ENCODE measurements around the gene NRXN2.

DNA sequence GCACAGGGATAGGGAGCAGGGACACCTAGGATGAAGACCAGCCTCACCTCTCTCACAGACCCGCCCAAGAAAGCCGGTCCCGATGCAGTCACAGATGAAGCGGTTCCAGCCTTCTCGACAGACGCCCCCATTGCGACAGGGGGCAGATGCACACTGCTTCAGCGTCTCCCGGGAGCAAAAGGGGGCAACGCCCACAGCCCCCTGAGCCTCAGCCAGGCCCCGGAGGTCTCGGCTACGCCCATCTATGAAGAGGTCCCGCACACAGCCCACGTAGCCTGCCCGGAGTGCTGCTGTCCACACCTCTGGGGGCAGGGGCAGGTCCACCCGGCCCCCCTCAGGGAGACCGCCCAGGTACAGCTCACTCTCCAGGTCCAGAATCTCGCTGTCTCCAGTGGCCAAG, 62.3 kb downstream of the NRXN2 start:
- no peak for TF ChIP-seq SETDB1 (IDR thresholded peaks at IDR 0.05; ENCODE audit: insufficient read length, low read length)
- TF ChIP-seq, protein P1, sequence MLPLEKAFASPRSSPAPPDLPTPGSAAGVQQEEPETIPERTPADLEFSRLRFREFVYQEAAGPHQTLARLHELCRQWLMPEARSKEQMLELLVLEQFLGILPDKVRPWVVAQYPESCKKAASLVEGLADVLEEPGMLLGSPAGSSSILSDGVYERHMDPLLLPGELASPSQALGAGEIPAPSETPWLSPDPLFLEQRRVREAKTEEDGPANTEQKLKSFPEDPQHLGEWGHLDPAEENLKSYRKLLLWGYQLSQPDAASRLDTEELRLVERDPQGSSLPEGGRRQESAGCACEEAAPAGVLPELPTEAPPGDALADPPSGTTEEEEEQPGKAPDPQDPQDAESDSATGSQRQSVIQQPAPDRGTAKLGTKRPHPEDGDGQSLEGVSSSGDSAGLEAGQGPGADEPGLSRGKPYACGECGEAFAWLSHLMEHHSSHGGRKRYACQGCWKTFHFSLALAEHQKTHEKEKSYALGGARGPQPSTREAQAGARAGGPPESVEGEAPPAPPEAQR (tag by site-specific recombination; IDR thresholded peaks at IDR 0.05), result no peak
- TF ChIP-seq, protein P2, sequence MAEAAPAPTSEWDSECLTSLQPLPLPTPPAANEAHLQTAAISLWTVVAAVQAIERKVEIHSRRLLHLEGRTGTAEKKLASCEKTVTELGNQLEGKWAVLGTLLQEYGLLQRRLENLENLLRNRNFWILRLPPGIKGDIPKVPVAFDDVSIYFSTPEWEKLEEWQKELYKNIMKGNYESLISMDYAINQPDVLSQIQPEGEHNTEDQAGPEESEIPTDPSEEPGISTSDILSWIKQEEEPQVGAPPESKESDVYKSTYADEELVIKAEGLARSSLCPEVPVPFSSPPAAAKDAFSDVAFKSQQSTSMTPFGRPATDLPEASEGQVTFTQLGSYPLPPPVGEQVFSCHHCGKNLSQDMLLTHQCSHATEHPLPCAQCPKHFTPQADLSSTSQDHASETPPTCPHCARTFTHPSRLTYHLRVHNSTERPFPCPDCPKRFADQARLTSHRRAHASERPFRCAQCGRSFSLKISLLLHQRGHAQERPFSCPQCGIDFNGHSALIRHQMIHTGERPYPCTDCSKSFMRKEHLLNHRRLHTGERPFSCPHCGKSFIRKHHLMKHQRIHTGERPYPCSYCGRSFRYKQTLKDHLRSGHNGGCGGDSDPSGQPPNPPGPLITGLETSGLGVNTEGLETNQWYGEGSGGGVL (tag by site-specific recombination; IDR thresholded peaks at IDR 0.05), result no peak
- TF ChIP-seq, protein P3, sequence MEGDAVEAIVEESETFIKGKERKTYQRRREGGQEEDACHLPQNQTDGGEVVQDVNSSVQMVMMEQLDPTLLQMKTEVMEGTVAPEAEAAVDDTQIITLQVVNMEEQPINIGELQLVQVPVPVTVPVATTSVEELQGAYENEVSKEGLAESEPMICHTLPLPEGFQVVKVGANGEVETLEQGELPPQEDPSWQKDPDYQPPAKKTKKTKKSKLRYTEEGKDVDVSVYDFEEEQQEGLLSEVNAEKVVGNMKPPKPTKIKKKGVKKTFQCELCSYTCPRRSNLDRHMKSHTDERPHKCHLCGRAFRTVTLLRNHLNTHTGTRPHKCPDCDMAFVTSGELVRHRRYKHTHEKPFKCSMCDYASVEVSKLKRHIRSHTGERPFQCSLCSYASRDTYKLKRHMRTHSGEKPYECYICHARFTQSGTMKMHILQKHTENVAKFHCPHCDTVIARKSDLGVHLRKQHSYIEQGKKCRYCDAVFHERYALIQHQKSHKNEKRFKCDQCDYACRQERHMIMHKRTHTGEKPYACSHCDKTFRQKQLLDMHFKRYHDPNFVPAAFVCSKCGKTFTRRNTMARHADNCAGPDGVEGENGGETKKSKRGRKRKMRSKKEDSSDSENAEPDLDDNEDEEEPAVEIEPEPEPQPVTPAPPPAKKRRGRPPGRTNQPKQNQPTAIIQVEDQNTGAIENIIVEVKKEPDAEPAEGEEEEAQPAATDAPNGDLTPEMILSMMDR (tag by site-specific recombination; IDR thresholded peaks at IDR 0.05), result no peak
- TF ChIP-seq ZBTB21 (tag by site-specific recombination; IDR thresholded peaks at IDR 0.05), result no peak
- TF ChIP-seq YY1 (tag by site-specific recombination; IDR thresholded peaks at IDR 0.05), result no peak
- no peak for TF ChIP-seq PRDM1 (tag by site-specific recombination; IDR thresholded peaks at IDR 0.05)
- TF ChIP-seq, protein P4, sequence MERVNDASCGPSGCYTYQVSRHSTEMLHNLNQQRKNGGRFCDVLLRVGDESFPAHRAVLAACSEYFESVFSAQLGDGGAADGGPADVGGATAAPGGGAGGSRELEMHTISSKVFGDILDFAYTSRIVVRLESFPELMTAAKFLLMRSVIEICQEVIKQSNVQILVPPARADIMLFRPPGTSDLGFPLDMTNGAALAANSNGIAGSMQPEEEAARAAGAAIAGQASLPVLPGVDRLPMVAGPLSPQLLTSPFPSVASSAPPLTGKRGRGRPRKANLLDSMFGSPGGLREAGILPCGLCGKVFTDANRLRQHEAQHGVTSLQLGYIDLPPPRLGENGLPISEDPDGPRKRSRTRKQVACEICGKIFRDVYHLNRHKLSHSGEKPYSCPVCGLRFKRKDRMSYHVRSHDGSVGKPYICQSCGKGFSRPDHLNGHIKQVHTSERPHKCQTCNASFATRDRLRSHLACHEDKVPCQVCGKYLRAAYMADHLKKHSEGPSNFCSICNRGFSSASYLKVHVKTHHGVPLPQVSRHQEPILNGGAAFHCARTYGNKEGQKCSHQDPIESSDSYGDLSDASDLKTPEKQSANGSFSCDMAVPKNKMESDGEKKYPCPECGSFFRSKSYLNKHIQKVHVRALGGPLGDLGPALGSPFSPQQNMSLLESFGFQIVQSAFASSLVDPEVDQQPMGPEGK (tag by site-specific recombination; IDR thresholded peaks at IDR 0.05), result no peak
- no peak for TF ChIP-seq ZNF248 (tag by site-specific recombination; IDR thresholded peaks at IDR 0.05)
- no peak for TF ChIP-seq TCF7L2 (IDR thresholded peaks at IDR 0.05; ENCODE audit: borderline replicate concordance, low read depth, low read length)
- no peak for TF ChIP-seq ZNF777 (tag by site-specific recombination; IDR thresholded peaks at IDR 0.05; ENCODE audit: borderline replicate concordance)
- no peak for TF ChIP-seq ZNF274 (IDR thresholded peaks at IDR 0.05; ENCODE audit: low read length)
- TF ChIP-seq ZNF274 (tag by site-specific recombination; IDR thresholded peaks at IDR 0.05; ENCODE audit: borderline replicate concordance), result no peak
- TF ChIP-seq ZNF292 (tag by site-specific recombination; IDR thresholded peaks at IDR 0.05; ENCODE audit: borderline replicate concordance, low read depth), result no peak
